Activated T-cell treated with anti-CD3 and anti-CD28 coated beads for 1 hour (primary cell): ENCODE measurements around the gene DNAH17.

ENCODE experiments used
- DNase-seq: peaks from one replicate; pipeline ENCODE4 v3.0.0-alpha.2; 2020; ENCODE audit warnings: low read depth

DNAH17 gene

GRCh38 chr17:78390241-78391050 is 186.8 kb downstream of the DNAH17 start:
- DNase-seq: no peak

GRCh38 chr17:78387977-78388941 is 188.9 kb downstream of the DNAH17 start:
- DNase-seq: no peak

GRCh38 chr17:78384479-78385175 is 192.6 kb downstream of the DNAH17 start:
- no peak for DNase-seq

- no peak for DNase-seq
Measured at GRCh38 chr17:78383725-78384471, 193.3 kb downstream of the DNAH17 start.

DNA sequence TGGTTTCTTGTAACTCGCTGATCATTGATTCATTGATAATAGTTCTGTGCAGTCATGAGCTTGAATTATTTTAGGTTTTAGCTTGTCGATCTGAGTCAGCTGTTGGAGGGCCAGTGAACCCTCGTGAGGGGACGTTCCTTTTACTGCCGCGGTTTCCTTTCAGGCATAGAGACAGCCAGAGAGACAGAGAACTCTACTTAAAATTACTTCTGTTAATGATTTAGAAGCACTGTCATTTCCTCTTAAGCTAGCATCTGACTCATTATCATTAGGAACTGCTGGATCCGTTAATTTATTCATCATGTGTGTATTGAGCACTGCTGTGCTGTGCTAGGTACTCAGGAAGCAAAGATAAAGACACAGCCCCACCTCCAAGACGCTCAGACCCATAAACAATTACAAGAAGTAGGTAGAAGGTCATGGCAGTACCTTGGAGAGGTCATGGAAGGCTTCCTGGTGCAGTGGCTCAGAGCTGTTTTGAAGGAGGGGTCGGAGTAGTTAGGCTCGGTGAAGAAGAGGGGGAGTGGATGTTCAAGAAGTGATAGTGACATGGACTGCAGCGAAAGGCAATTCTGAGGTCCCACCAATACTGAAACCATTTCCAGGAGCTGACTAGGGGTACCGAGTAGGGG is 195.5 kb downstream of the DNAH17 start:
- no peak for DNase-seq

DNA sequence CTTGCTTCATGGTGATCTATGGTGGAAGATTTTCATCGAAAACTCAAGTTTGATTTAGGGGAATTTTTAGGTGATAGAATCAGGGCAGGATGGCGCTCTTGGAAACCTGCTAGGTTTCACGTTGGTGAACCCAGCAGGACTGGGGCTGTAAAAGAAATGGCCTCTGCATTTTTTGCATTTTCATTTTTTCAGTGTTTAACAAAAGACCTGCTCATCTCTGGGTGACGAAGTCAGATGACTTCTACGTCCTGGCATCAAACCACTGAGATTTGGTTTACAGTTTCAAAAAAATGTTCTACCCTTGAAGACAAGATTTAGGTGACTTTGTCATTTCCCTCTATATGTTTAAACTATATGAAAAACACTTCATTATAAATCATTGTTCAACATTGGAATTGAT is 196.8 kb downstream of the DNAH17 start:
- DNase-seq: no peak

DNA sequence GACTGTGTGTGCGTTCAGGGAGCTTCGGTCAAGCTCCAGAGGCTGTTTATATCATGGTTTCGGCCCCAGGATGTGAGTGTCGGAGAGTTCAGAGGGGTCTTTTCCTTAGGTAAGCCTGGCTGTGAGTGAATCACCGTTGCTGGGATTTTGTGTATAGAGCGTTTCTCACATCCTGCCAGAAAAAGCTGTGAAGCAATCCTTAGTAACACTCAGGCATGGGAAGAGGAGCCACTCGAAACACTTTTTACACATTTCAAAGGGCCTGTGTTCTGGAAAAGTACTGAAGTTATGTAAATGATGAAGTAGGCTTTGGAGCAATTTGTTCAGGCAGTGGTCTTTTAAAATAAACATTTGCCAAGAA is 198.1 kb downstream of the DNAH17 start:
- DNase-seq: no peak

GRCh38 chr17:78378225-78379130 is 198.7 kb downstream of the DNAH17 start, which contains the start of gene PGS1:
PGS1 (plus strand) TSS chr17:78378649; CDS start chr17:78378666, 17 bp downstream.
- DNase-seq: peak; percentile 77

DNA sequence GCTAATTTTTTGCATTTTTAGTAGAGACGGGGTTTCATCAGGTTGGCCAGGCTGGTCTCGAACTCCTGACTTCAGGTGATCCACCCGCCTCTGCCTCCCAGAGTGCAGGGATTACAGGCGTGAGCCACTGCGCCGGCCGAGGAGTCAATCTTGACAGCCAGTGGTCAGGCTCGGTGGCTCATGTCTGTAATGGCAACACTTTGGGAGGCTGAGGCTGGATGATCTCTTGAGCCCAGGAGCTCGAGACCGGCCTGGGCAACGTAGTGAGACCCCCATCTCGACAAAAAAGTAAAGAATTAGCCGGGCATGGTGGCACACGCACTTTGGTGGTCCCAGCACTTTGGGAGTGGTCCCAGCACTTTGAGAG is 199.4 kb downstream of the DNAH17 start:
- DNase-seq: no peak

DNA sequence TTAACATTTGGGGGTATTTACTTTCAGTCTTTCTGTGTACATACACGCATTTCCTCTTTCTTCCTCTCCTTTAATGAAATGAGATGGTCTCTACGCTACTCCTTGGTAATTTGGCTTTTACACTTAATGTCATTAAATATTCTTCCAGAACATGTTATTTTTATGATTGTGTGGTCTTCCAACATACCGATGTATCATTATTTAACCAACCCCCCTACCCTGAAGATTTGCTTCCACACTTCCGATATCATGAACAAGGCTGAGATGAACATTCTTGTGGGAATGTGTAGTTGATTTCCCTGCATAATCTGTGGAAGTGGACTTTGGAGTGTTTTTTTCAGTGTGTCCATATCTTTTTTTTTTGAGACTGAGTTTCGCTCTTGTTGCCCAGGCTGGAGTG is 201.0 kb downstream of the DNAH17 start:
- DNase-seq: no peak

DNA sequence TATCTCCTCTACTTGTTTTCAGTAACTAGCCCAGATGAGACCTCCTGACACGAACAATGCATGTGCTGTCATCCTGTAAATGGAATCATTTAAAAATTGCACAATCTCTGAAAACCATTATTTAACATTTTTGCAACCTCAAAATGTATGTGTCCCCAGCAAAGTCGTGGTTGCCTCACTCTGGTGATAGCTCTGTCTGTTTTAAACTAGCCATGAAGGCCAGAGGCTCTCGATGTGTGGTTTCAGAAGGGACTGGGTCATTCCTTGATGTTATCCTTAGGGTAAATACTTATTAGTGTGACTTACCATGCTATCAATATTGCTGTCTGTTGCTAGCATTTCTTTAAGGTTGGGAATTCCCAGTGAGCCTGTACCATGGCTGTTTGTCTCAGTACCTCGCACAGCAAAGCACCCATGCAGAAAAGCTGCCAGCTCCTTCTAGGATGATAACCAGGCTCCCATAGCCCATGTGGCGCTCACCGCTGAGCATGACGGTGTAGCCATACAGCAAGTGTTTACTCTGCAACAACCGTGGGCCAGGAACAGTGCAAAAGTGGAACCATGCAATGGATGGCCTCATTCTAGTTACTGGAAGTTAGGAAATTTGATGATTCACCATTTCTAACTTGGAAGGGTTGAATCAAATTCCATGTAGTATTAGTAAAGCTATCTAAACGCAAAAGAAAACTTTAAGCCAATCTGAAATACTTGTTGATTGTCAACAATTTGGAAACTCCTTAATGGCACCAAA is 201.6 kb downstream of the DNAH17 start:
- DNase-seq: no peak

DNA sequence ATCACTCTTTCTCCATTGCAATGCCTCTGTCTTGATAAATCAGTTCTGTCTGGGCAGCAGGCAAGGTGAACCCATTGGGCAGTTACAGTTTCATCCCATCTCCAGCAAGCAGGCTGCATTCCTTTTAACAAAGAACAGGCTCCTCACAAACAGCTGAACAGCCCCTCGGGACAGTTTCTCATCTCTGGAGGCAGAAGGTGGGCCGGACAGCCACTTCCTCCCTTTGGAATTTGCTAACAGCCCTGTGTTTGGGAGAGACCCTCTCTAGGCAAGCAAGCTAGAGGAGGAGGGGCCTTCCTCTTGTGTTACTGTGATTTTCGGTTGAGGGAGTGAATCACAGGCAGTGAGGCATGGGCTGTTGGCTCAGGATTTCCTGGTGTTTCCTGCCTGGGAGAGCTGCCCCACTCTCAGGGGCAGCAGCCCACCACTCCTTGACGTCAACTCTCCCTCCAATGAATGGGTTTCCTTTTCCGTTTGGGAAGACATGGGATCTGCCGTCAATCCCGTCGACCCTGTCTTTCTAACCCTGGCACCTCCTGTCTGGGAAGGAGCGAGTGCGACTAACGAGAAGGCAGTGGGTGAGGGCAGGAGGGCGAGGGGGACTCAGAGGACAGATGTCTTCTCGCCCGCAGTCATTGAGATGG is 202.4 kb downstream of the DNAH17 start:
- DNase-seq: no peak

- DNase-seq: no peak
Measured at GRCh38 chr17:78374189-78374588, 203.0 kb downstream of the DNAH17 start.
